RWPE1 (cell line): Measurements from ENCODE around the gene CACNA1B.

Experiments
- CTCF ChIA-PET: fragments of 350-600 bp; sonication (Branson Sonifier 250); formaldehyde crosslinking; extraction: SDS; loops from one replicate; lab custom pipeline; 2021; lab: Yijun Ruan, JAX
- POLR2A ChIA-PET: fragments of 400-600 bp; formaldehyde crosslinking; extraction: SDS; loops from one replicate; lab custom pipeline; 2020; ENCODE audit warnings: antibody characterized with exemption; ENCODE audit not compliant: low non-redundant PET; lab: Yijun Ruan, JAX
- DNase-seq: peaks from one replicate; pipeline ENCODE4 v3.0.0; 2012; ENCODE audit warnings: low spot score
- H3K27ac ChIP-seq: fragments of 450-650 bp; 2 replicates; pipeline ENCODE4 v1.5.1; 2017
- TF ChIP-seq, protein P1 (sequence below): fragments of 450-650 bp; conservative IDR thresholded peaks from 2 replicates; pipeline ENCODE4 v1.5.1; 2017; ENCODE audit warnings: low read depth, mild to moderate bottlenecking

CACNA1B gene

DNA sequence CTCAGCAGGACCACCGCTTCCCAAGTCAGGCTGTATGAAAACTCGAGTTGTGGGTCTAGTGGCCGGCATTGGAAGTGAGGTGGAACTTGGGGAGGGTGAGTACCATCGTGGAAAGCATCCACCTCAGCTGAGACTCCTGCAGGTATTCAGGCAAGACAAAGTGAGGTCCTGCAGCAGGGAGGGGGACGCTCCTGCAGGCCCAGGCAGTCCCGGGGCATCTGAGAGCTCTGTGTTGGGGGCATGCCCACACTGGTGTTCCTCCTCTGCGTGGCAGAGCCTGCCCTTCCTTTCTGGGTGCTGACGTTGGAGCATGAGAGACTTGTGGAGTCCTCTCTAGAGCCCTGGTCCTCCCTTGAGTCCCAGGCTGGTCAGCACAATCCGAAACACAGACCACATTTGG lies 187.7 kb downstream of the CACNA1B start:
- TF ChIP-seq, protein P1, sequence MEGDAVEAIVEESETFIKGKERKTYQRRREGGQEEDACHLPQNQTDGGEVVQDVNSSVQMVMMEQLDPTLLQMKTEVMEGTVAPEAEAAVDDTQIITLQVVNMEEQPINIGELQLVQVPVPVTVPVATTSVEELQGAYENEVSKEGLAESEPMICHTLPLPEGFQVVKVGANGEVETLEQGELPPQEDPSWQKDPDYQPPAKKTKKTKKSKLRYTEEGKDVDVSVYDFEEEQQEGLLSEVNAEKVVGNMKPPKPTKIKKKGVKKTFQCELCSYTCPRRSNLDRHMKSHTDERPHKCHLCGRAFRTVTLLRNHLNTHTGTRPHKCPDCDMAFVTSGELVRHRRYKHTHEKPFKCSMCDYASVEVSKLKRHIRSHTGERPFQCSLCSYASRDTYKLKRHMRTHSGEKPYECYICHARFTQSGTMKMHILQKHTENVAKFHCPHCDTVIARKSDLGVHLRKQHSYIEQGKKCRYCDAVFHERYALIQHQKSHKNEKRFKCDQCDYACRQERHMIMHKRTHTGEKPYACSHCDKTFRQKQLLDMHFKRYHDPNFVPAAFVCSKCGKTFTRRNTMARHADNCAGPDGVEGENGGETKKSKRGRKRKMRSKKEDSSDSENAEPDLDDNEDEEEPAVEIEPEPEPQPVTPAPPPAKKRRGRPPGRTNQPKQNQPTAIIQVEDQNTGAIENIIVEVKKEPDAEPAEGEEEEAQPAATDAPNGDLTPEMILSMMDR, result no peak
- ChIA-PET POLR2A (no interaction called here), CTCF (no interaction called here)
- DNase-seq, result no peak
- no peak overlapping the region for H3K27ac ChIP-seq

DNA sequence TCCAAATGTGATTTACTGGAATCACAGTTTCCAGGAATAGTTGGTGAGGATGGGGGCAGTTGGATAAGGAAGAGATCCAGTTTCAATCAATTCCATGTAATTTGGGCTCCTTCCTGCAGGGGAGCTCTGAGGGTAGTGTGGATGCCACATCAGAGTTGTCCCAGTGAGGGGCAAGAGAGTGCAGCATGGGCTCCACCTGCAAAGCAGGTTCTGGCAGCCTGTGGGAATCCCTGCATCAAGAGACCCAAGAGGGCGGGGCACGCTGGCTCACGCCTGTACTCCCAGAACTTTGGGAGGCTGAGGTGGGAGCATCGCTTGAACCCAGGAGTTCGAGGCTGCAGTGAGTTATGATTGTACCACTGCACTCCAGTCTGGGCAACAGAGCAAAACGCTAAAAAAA lies 188.5 kb downstream of the CACNA1B start:
- ChIA-PET CTCF (no interaction called here), POLR2A (no interaction called here)
- no peak overlapping the region for H3K27ac ChIP-seq
- DNase-seq, result no peak
- TF ChIP-seq, protein P1, result no peak

DNA sequence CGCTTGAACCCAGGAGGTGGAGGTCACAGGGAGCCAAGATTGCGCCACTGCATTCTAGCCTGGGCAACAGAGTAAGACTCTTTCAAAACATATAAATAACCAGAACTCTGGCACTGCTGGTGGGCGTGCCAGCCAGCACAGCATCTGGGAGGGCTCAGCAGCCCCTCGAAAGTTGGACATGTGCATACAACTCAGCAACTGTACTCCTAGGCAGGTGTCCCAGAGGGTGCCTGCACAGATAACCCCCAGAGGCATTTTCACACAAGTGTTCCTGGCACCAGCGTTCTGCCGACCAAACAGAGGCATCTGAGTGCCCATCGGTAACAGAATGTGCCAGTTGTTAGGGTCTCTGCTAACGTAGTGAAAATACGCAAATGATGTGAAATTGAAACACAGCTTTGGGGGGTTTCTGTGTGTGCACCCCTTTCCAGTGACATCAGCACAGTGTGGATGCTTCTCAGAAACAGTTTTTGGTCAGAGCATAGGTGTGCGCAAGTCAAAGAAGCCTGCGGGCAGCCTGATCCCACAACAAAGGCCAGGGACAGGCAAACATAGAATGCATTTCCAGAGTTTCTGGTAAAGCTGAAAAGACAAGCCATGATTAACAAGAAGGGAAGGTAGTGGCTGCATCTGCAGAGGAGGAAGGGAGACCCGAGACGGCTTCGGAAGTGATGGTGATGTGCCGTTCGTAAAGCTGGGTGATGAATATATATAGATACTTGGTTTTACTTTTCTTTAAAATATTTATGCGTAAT lies 190.2 kb downstream of the CACNA1B start:
- TF ChIP-seq, protein P1, result no peak
- ChIA-PET CTCF (interaction anchor here (0.6 kb wide), 1 partner anchor 13 kb away, joined by 3 read pairs; no protein-coding TSS in a partner anchor), POLR2A (interaction anchor here (0.5 kb wide), 1 partner anchor 28 kb away, joined by 3 read pairs; no protein-coding TSS in a partner anchor)
- no peak overlapping the region for H3K27ac ChIP-seq
- no peak for DNase-seq

DNA sequence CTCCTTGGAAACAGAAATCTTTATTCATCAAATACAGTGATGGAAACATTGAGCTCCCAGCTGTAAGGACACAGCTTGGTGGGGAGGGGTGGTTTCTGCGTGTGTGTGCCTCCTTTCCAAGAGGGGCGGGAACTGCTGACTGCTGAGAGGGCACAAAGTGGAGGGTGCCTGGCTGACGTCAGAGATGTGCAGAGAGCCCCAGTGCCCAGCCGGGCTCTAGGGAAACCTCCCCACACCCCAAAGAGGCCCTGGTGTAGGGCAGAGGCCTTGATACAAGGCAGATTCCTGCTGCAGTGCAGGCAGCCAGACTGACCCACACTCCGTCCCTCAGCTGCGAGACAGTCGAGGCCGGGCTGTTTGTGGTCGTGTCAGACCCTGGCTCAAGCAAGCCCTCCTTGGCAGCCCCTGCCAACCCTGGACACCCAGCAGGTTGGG lies 191.0 kb downstream of the CACNA1B start:
- ChIA-PET CTCF (no interaction called here), POLR2A (interaction anchor here (0.5 kb wide), 1 partner anchor 29 kb away, joined by 3 read pairs; no protein-coding TSS in a partner anchor)
- DNase-seq, result no peak
- TF ChIP-seq, protein P1, result no peak
- H3K27ac ChIP-seq, result no peak overlapping the region

DNA sequence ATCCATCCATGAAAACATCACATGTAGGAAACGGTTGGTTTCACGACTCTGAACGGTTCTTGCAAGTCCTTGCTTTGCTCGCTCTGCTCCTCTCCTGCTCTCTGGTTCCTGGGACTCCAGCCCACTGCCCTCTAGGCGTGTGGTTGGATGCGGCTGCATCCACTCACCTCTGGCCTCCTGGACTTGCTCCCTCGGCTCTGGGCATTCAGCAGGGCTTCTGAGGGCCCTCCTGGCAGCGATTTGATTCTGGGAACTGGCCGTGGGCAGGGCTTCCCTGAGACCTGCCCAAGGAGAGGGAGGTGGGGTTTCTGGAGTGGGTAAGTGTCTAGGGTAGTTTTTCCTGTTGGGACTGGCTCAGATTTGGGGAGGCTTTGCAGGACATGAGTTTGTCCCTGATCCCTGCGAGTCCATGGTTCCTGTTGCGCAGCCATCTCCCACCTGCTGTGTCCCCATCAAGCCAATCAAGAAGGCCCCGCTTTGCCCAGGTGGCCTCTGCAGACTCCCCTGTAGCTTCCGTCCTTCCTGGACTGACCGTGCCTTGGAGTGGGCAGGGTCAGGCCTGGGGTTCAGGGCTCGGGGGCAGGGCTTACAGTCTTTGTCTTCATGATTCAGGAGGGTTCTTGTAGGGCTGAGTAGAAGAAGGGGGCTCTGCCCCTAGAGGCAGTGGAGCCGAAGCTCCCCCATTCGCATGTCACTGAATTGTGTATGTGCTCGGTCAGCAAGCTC lies 192.3 kb downstream of the CACNA1B start:
- ChIA-PET CTCF (interaction anchor here (0.8 kb wide), 1 partner anchor 43 kb away, joined by 4 read pairs; no protein-coding TSS in a partner anchor), POLR2A (no interaction called here)
- TF ChIP-seq, protein P1, result no peak

DNA sequence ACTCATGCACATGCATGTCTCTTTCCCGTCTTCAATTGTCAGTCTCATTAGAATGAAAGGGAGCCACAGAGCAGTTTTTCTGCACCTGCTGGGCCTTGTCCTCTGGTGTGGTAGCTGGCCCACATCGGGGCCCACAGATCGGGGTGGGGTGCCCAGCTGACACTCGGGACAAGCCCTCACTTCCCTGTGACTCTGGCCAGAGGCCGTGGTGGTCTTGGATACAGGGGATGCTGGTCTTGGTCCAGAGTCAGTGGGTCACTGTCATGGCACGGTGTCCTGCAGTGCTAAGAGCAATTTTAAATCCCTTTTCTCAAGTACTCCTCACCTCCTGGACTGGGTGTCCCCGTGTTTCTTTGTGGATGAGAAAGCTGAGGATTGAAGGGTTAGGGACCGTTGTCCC lies 193.2 kb downstream of the CACNA1B start:
- no peak overlapping the region for H3K27ac ChIP-seq
- no peak for DNase-seq
- ChIA-PET CTCF (interaction anchor here (0.8 kb wide), 1 partner anchor 42 kb away, joined by 4 read pairs; no protein-coding TSS in a partner anchor), POLR2A (no interaction called here)
- TF ChIP-seq, protein P1, result no peak

More for the DNA sequence above, 192.3 kb downstream of the CACNA1B start:
- DNase-seq, result no peak
- no peak overlapping the region for H3K27ac ChIP-seq
